Measurements from ENCODE around the gene CROCC. TPM values are rescaled to one million over a fixed set of nuclear protein-coding genes. Genes with fewer than 3 reads are reported as not detected.

The CROCC gene
- total and polyA plus RNA-seq, 9 of the 15 experiments (the other 6 are each of a cell fraction or from before 2014, with no cell fraction given) = 0.17 to 15.4 (median 7.6) TPM

DNA sequence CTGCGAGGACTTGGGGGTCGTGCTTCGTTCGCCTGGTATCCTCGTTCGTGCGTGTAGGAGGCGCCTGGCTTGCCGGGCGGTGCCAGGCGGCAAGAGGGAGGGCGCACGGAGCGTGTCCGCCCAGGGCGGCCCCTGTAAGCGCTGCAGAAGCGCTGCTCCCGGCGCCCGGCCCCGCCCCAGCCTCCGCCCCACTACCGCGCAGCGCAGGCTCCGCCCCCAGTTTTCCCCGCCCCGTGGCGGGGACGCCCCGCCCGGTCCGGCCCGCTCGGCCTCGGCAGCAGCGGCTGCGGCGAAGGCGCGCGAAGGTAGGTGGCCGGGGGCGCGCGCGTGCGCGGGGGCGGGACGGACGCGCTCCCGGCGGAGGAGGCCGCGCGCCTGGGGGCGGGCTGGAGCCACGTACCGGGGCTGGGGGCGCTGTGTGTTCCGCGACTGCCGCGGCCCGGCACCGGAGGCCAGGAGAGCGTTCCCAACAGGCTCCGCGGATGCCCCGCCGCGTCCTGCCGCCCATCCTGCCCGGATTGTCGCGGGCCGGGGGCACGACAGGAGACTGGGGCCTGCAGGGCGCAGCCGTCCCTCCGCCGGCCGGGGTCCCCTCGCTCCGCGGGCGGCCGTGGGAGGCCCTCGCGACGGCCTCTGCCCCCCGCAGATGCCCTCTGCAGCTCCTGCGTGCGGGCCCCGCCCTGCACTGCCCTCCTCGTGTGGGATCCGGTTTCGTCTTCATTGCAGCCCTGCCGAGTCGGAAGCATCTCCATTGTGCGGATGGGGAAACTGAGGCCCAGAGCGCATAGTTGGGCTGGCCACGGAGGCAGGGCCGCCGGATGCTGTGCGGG lies 7.7 kb upstream of the CROCC start (continued):
- TF ChIP-seq ZNF197 (CRISPR knock-in tag; IDR thresholded peaks at IDR 0.05; ENCODE audit: low read depth) (peak; percentile 90; the same call in 1 of the 2 replicates), ZNF589 (CRISPR knock-in tag; IDR thresholded peaks at IDR 0.05; ENCODE audit: low read depth) (peak; percentile 86; the same call in 1 of the 2 replicates), ZKSCAN1 (IDR thresholded peaks at IDR 0.05; ENCODE audit: low read depth, low read length) (no peak), KLF13 (tag; IDR thresholded peaks at IDR 0.05; ENCODE audit: borderline replicate concordance, low read depth) (0 out of 2 replicates have a peak, but pooled peaks have one; percentile 31), CEBPB (tag; IDR thresholded peaks at IDR 0.05) (no peak), BCOR (IDR thresholded peaks at IDR 0.05) (peak; percentile 59), RBM15 (IDR thresholded peaks at IDR 0.05; ENCODE audit: insufficient read depth, low read length) (no peak), ZBTB5 (IDR thresholded peaks at IDR 0.05) (no peak), RBFOX2 (IDR thresholded peaks at IDR 0.05; ENCODE audit: low read depth, low read length) (peak; percentile 60), E2F6 (IDR thresholded peaks at IDR 0.05; ENCODE audit: borderline replicate concordance in 1 of 2, extremely low read depth in 1 of 2, insufficient read depth in 1 of 2, insufficient read length in 1 of 2, low read depth in 1 of 2, low read length in 1 of 2, poor library complexity in 1 of 2, severe bottlenecking in 1 of 2) (peak; percentile 40 to 87), PYGO2 (tag; IDR thresholded peaks at IDR 0.05) (no peak), PHB2 (IDR thresholded peaks at IDR 0.05; ENCODE audit: low read depth) (no peak), ZNF57 (CRISPR knock-in tag; IDR thresholded peaks at IDR 0.05) (no peak), PHF20 (IDR thresholded peaks at IDR 0.05; ENCODE audit: partially characterized antibody) (peak; percentile 19), TCF3 (CRISPR knock-in tag; IDR thresholded peaks at IDR 0.05) (no peak), MYBL2 (IDR thresholded peaks at IDR 0.05; ENCODE audit: low read depth) (no peak), MYBL2 (CRISPR knock-in tag; IDR thresholded peaks at IDR 0.05; ENCODE audit: borderline replicate concordance) (no peak)
- TF ChIP-seq, protein P1, sequence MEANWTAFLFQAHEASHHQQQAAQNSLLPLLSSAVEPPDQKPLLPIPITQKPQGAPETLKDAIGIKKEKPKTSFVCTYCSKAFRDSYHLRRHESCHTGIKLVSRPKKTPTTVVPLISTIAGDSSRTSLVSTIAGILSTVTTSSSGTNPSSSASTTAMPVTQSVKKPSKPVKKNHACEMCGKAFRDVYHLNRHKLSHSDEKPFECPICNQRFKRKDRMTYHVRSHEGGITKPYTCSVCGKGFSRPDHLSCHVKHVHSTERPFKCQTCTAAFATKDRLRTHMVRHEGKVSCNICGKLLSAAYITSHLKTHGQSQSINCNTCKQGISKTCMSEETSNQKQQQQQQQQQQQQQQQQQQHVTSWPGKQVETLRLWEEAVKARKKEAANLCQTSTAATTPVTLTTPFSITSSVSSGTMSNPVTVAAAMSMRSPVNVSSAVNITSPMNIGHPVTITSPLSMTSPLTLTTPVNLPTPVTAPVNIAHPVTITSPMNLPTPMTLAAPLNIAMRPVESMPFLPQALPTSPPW (CRISPR knock-in tag; IDR thresholded peaks at IDR 0.05) = peak; percentile 74
- TF ChIP-seq, protein P2, sequence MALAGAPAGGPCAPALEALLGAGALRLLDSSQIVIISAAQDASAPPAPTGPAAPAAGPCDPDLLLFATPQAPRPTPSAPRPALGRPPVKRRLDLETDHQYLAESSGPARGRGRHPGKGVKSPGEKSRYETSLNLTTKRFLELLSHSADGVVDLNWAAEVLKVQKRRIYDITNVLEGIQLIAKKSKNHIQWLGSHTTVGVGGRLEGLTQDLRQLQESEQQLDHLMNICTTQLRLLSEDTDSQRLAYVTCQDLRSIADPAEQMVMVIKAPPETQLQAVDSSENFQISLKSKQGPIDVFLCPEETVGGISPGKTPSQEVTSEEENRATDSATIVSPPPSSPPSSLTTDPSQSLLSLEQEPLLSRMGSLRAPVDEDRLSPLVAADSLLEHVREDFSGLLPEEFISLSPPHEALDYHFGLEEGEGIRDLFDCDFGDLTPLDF (CRISPR knock-in tag; IDR thresholded peaks at IDR 0.05) = no peak
- TF ChIP-seq, protein P3, sequence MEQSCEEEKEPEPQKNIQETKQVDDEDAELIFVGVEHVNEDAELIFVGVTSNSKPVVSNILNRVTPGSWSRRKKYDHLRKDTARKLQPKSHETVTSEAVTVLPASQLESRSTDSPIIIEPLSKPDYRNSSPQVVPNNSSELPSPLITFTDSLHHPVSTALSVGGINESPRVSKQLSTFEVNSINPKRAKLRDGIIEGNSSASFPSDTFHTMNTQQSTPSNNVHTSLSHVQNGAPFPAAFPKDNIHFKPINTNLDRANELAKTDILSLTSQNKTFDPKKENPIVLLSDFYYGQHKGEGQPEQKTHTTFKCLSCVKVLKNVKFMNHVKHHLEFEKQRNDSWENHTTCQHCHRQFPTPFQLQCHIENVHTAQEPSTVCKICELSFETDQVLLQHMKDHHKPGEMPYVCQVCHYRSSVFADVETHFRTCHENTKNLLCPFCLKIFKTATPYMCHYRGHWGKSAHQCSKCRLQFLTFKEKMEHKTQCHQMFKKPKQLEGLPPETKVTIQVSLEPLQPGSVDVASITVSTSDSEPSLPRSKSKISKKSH (CRISPR knock-in tag; IDR thresholded peaks at IDR 0.05) = no peak
